GM18517 (cell line): ENCODE measurements around the gene DRC7.
"Not testable (repeated sequence)": the region's sequence is repeated elsewhere in the genome, so short reads cannot be mapped to it uniquely, and the experiment has no call there.

Experiments
- ATAC-seq: cut with Tn5 transposase; IDR thresholded peaks from one replicate; pipeline ENCODE4 v1.9.1; 2021; ENCODE audit warnings: mild to moderate bottlenecking, moderate library complexity; ENCODE audit not compliant: unreplicated experiment

DRC7 gene

GRCh38 chr16:57732037-57732436 is 37.4 kb downstream of the DRC7 start:
- no peak for ATAC-seq

- ATAC-seq: no peak
Observed at GRCh38 chr16:57732714-57733113, 38.1 kb downstream of the DRC7 start.

- ATAC-seq: no peak
Observed at GRCh38 chr16:57734308-57734924, 39.8 kb downstream of the DRC7 start.

GRCh38 chr16:57734925-57735754 is 40.5 kb downstream of the DRC7 start:
- ATAC-seq: peak; percentile 91

GRCh38 chr16:57735755-57736418 is 41.3 kb downstream of the DRC7 start, which contains the start of gene KATNB1:
Gene KATNB1 (plus strand): TSS chr16:57735770. CDS start chr16:57737244, 1,474 bp downstream.
- peak; percentile 16 for ATAC-seq

GRCh38 chr16:57736419-57737351 is 42.1 kb downstream of the DRC7 start:
- no peak for ATAC-seq

GRCh38 chr16:57738844-57739243 is 44.2 kb downstream of the DRC7 start:
- ATAC-seq: no peak

GRCh38 chr16:57739756-57740422 is 45.3 kb downstream of the DRC7 start:
- ATAC-seq: no peak

- ATAC-seq: no peak
Observed at GRCh38 chr16:57740423-57741071, 45.9 kb downstream of the DRC7 start.

- ATAC-seq: no peak
Observed at GRCh38 chr16:57741660-57742191, 47.1 kb downstream of the DRC7 start.

GRCh38 chr16:57742543-57742942 is 47.9 kb downstream of the DRC7 start:
- no peak for ATAC-seq

GRCh38 chr16:57743458-57743857 is 48.9 kb downstream of the DRC7 start:
- no peak for ATAC-seq

- no peak for ATAC-seq
Observed at GRCh38 chr16:57743886-57744641, 49.5 kb downstream of the DRC7 start.

GRCh38 chr16:57744642-57744903 is 50.0 kb downstream of the DRC7 start:
- ATAC-seq: no peak

GRCh38 chr16:57745768-57746167 is 51.2 kb downstream of the DRC7 start:
- no peak for ATAC-seq

- not testable (repeated sequence) for ATAC-seq
Observed at GRCh38 chr16:57746316-57746715, 51.7 kb downstream of the DRC7 start.

- ATAC-seq: no peak
Observed at GRCh38 chr16:57747091-57747490, 52.5 kb downstream of the DRC7 start.

GRCh38 chr16:57747496-57747895 is 52.9 kb downstream of the DRC7 start:
- no peak for ATAC-seq

GRCh38 chr16:57747996-57748395 is 53.4 kb downstream of the DRC7 start:
- ATAC-seq: no peak
